ENCODE data around the gene SEC11C. TPM values are rescaled to one million over a fixed set of nuclear protein-coding genes. Genes with fewer than 3 reads are reported as not detected.

SEC11C gene
- total RNA-seq, 1 experiment from 2014 or later = 15.8 TPM

DNA sequence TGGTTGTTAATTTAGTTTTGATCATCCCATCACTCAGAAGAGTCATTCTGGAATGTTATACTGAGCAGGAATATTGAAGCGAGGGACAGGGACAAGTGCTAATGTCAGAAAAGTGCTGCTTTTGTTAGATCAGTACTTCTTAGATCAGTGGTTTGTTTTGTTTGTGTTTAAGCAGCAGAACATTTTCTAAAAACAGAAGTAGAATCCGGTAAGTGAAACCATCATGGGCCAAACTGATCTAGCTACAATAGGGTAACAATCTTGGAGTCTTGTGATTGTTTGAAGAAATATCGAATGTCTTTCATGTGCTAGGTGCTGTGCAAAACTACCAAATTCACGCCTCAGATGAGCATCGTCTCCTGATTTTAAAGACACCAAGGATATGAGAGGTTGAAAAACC lies 45.1 kb upstream of the SEC11C start:
- BruUV-seq (replicated peaks) = no TSS peak
- ChIA-PET POLR2A (ENCODE audit: unreplicated experiment) (no interaction called here), CTCF (no interaction called here)

DNA sequence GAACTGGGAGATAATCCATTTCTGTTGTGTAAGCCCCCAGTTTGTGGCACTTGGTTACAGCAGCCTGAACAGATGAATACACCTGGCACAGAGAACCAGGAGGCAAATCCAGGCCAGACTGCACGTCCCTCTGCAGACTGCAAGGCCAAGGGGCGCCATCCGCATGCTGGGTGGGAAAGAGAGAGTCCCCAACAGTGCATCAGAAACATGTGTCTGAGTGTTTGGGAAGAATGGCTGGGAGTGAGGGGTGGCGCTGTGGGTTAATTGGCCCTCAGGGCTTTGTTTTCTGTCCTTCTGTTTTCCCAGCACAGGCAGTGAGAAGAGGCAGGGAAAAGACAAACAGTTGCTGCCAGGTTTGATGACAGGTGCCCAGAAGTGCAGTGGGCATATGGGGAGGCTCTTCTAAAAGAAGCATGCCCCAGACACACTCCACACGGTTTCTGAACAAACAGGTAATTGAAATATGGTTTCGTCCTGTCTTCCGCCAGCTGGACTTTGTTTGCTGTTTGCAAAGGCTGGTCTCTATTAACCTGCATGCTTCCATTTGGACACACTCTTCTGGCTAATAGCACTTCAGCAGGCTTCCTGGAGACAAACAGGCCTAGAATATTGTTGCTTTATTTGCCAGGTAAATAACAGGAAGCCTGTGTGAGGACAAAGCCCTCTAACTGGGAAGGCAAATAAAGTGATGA lies 43.4 kb upstream of the SEC11C start:
- CTCF ChIA-PET = no interaction called here

More for the DNA sequence above, 45.1 kb upstream of the SEC11C start:
- Histone ChIP-seq H3K4me1 (replicated peaks; ENCODE audit: insufficient read depth) (no peaks in the 10 kb centered on the region), H2AFZ (no peak overlapping the region), H3F3A (ENCODE audit: insufficient read depth, low read depth) (no peaks in the 10 kb centered on the region), H3K27me3 (ENCODE audit: insufficient read depth, low read depth) (peaks cover 79% of the 10 kb centered on the region), H3K36me3 (ENCODE audit: low read depth) (no peaks in the 10 kb centered on the region), H3K27ac (no peak overlapping the region), H4K20me1 (ENCODE audit: insufficient read depth) (no peaks in the 10 kb centered on the region), H3K4me2 (no peak overlapping the region), H3K79me2 (ENCODE audit: low read depth) (no peaks in the 10 kb centered on the region), H3K9me2 (ENCODE audit: insufficient read depth) (no peaks in the 10 kb centered on the region), H3K9me3 (ENCODE audit: insufficient read depth, low read depth) (no peaks in the 10 kb centered on the region), H3K4me3 (no peak overlapping the region)
- no peak for TF ChIP-seq EZH2 (IDR thresholded peaks at IDR 0.05; ENCODE audit: low read depth)
- TF ChIP-seq, protein P1, sequence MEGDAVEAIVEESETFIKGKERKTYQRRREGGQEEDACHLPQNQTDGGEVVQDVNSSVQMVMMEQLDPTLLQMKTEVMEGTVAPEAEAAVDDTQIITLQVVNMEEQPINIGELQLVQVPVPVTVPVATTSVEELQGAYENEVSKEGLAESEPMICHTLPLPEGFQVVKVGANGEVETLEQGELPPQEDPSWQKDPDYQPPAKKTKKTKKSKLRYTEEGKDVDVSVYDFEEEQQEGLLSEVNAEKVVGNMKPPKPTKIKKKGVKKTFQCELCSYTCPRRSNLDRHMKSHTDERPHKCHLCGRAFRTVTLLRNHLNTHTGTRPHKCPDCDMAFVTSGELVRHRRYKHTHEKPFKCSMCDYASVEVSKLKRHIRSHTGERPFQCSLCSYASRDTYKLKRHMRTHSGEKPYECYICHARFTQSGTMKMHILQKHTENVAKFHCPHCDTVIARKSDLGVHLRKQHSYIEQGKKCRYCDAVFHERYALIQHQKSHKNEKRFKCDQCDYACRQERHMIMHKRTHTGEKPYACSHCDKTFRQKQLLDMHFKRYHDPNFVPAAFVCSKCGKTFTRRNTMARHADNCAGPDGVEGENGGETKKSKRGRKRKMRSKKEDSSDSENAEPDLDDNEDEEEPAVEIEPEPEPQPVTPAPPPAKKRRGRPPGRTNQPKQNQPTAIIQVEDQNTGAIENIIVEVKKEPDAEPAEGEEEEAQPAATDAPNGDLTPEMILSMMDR (conservative IDR thresholded peaks at IDR 0.05) = no peak
- intact Hi-C loops (cut with micrococcal nuclease; ENCODE audit: unreplicated experiment) = no loop called here
- no peak for DNase-seq

DNA sequence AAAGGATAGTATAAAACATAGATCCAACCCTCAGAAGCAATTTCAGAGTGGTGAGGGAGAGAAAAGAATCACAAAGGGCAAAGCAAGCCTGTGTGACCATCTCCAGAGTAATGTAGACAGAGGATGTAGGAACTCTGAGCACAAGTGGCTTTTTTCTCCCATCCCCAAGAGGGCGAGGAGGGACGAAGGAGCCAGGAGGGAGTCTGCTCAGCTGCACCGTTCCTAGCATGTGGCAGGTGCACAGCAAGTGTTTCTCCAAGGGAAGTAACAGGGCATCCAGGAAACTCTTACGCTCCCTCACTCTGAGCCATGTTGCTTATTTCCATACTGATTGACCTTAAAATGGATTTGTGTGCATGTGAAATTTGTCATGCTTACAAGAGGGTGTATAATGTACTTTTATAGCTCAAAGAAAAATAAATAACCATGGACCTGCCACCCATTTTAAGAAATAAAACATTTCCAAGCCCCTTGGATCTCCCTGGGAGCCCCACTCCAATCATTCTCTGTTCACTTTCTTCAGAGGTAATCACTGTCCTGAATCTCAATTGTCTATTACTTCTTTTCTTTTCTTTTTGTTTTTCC lies 37.8 kb upstream of the SEC11C start:
- H2AFZ ChIP-seq = no peak overlapping the region
- no TSS peak for BruUV-seq (replicated peaks)
- DNase-seq = peak in 1 of 2 experiments; percentile 27
- H3K4me2 ChIP-seq = no peak overlapping the region
- TF ChIP-seq EZH2 (IDR thresholded peaks at IDR 0.05; ENCODE audit: low read depth) = no peak
- TF ChIP-seq, protein P1 (conservative IDR thresholded peaks at IDR 0.05) = no peak
- ChIA-PET POLR2A (ENCODE audit: unreplicated experiment) (no interaction called here), CTCF (no interaction called here)
- no peaks in the 10 kb centered on the region for H3K79me2 ChIP-seq (ENCODE audit: low read depth)
- no peaks in the 10 kb centered on the region for H3K36me3 ChIP-seq (ENCODE audit: low read depth)
- no peak overlapping the region for H3K4me3 ChIP-seq
- no peaks in the 10 kb centered on the region for H3K9me3 ChIP-seq (ENCODE audit: insufficient read depth, low read depth)
- H3K4me1 ChIP-seq (replicated peaks; ENCODE audit: insufficient read depth) = no peaks in the 10 kb centered on the region
- H3K27me3 ChIP-seq (ENCODE audit: insufficient read depth, low read depth) = peaks cover 87% of the 10 kb centered on the region
- no peaks in the 10 kb centered on the region for H4K20me1 ChIP-seq (ENCODE audit: insufficient read depth)
- H3F3A ChIP-seq (ENCODE audit: insufficient read depth, low read depth) = no peaks in the 10 kb centered on the region
- H3K9me2 ChIP-seq (ENCODE audit: insufficient read depth) = no peaks in the 10 kb centered on the region
- no peak overlapping the region for H3K27ac ChIP-seq
- intact Hi-C loops (cut with micrococcal nuclease; ENCODE audit: unreplicated experiment) = no loop called here

More for the DNA sequence above, 43.4 kb upstream of the SEC11C start:
- Histone ChIP-seq H3K27me3 (ENCODE audit: insufficient read depth, low read depth) (peaks cover 82% of the 10 kb centered on the region), H4K20me1 (ENCODE audit: insufficient read depth) (no peaks in the 10 kb centered on the region), H3F3A (ENCODE audit: insufficient read depth, low read depth) (no peaks in the 10 kb centered on the region), H3K79me2 (ENCODE audit: low read depth) (no peaks in the 10 kb centered on the region), H3K4me1 (replicated peaks; ENCODE audit: insufficient read depth) (no peaks in the 10 kb centered on the region), H3K27ac (no peak overlapping the region), H3K4me2 (no peak overlapping the region), H3K36me3 (ENCODE audit: low read depth) (no peaks in the 10 kb centered on the region), H2AFZ (no peak overlapping the region), H3K9me3 (ENCODE audit: insufficient read depth, low read depth) (no peaks in the 10 kb centered on the region), H3K4me3 (no peak overlapping the region), H3K9me2 (ENCODE audit: insufficient read depth) (no peaks in the 10 kb centered on the region)
- POLR2A ChIA-PET (ENCODE audit: unreplicated experiment) = no interaction called here
- intact Hi-C loops (cut with micrococcal nuclease; ENCODE audit: unreplicated experiment) = no loop called here
- DNase-seq = no peak
- TF ChIP-seq EZH2 (IDR thresholded peaks at IDR 0.05; ENCODE audit: low read depth) = no peak
- TF ChIP-seq, protein P1 (conservative IDR thresholded peaks at IDR 0.05) = no peak
- no TSS peak for BruUV-seq (replicated peaks)

Measured in PC-9 (cell line).